Measurements from ENCODE around the gene REEP1.

GRCh38 chr2:86195055-86195807 is 142.2 kb downstream of the REEP1 start, which contains the start of gene IMMT:
- TF ChIP-seq CTCF (IDR thresholded peaks at IDR 0.05) (no peak), POLR2A (IDR thresholded peaks at IDR 0.05) (no peak)

Measured in testis (tissue), 2 donors.